Measurements from ENCODE around the gene ZC3H7A.

ZC3H7A gene

GRCh38 chr16:11734025-11734652, 62.9 kb downstream of the ZC3H7A start:
- DNase-seq: no peak

- DNase-seq: no peak
Observed at GRCh38 chr16:11731222-11731621, 65.8 kb downstream of the ZC3H7A start.

GRCh38 chr16:11729787-11730186, 67.3 kb downstream of the ZC3H7A start:
- DNase-seq: no peak

- DNase-seq: no peak
Observed at GRCh38 chr16:11727796-11728543, 69.1 kb downstream of the ZC3H7A start.

GRCh38 chr16:11726008-11726407, 71.0 kb downstream of the ZC3H7A start:
- DNase-seq: no peak

GRCh38 chr16:11725457-11725856, 71.6 kb downstream of the ZC3H7A start:
- DNase-seq: no peak

- DNase-seq: no peak
Observed at GRCh38 chr16:11722468-11722808, 74.6 kb downstream of the ZC3H7A start.

GRCh38 chr16:11721781-11722467, 75.1 kb downstream of the ZC3H7A start:
- DNase-seq: no peak

GRCh38 chr16:11719762-11720161, 77.3 kb downstream of the ZC3H7A start:
- no peak for DNase-seq

- DNase-seq: no peak
Observed at GRCh38 chr16:11719171-11719570, 77.9 kb downstream of the ZC3H7A start.

- DNase-seq: no peak
Observed at GRCh38 chr16:11717811-11718210, 79.2 kb downstream of the ZC3H7A start.

GRCh38 chr16:11716336-11716735, 80.7 kb downstream of the ZC3H7A start:
- DNase-seq: no peak

- no peak for DNase-seq
Observed at GRCh38 chr16:11715246-11715947, 81.7 kb downstream of the ZC3H7A start.

- DNase-seq: no peak
Observed at GRCh38 chr16:11712122-11712521, 84.9 kb downstream of the ZC3H7A start.

- no peak for DNase-seq
Observed at GRCh38 chr16:11711662-11712061, 85.4 kb downstream of the ZC3H7A start.

- DNase-seq: no peak
Observed at GRCh38 chr16:11708421-11708820, 88.6 kb downstream of the ZC3H7A start.

GRCh38 chr16:11707679-11708197, 89.3 kb downstream of the ZC3H7A start:
- DNase-seq: no peak

- no peak for DNase-seq
Observed at GRCh38 chr16:11706180-11706742, 90.8 kb downstream of the ZC3H7A start.

- DNase-seq: no peak
Observed at GRCh38 chr16:11705311-11706025, 91.6 kb downstream of the ZC3H7A start.

All from CD4-positive, alpha-beta T cell treated with Interleukin-4 for 1 hour (primary cell).